NOMO-1 treated with dmso at 0.1 percent for 144 hours (cell line): ENCODE measurements around the gene SLC10A1.
"Not testable (repeated sequence)": the region's sequence is repeated elsewhere in the genome, so short reads cannot be mapped to it uniquely, and the experiment has no call there.

Experiments
- DNase-seq: peaks from one replicate; lab custom pipeline; 2025; ENCODE audit not compliant: unreplicated experiment; lab: John Stamatoyannopoulos, UW

SLC10A1 gene

DNA sequence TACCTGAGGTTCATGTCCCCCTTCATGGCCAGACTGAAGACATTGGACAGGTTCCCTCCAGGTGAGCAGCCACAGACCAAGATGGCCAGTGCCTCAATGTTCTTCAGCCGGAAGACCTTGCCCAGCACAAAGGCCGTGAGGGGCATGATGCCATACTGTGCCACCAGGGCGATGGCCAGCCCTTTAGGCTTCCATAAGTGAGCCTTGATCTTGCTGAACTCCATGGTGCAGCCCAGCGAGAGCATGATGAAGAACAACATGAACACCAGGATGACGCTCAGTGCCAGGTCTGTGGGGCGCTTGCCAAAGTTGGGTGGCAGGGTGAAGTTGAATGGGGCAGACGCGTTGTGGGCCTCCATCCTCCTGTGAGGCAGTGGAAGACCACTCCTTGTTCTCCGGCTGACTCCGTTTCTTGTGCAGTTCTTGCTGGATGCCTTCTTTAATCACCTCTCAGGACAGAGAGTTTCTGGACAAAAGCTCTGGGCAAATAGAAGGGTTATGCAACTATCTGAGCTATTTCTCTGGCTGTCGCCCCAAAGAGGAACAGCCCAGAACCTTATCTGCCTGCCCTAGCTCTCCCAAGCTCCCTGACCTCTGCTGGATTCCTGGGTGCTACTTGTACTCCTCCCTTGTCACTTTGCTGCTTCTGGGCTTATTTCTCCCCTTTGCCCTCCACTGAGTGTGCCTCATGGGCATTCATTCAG is at the start of gene SLC10A1:
SLC10A1 (minus strand) TSS at position 445 of the 704 bp plus-strand sequence; CDS start at position 359, 86 bp downstream.
- no peak for DNase-seq

DNA sequence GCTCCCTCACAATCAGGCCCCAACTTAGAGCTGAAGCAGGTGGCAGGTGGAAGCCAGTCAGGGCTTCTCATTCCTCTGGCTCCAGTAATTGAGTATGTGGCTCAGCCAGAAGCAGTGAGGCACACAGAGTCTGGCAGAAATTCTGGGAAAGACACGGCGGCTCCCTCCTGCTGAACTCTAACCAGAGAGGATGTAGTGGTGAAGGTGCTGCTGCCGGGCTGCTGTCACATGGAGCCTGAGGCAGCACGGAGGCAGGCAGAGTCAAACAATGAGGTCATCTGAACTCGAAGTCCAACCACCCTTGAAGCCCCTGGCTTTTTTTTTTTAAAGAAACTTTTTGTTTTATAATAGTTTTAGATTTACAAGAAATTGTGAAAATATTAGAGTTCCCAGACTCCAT is 48.7 kb upstream of the SLC10A1 start:
- no peak for DNase-seq

DNA sequence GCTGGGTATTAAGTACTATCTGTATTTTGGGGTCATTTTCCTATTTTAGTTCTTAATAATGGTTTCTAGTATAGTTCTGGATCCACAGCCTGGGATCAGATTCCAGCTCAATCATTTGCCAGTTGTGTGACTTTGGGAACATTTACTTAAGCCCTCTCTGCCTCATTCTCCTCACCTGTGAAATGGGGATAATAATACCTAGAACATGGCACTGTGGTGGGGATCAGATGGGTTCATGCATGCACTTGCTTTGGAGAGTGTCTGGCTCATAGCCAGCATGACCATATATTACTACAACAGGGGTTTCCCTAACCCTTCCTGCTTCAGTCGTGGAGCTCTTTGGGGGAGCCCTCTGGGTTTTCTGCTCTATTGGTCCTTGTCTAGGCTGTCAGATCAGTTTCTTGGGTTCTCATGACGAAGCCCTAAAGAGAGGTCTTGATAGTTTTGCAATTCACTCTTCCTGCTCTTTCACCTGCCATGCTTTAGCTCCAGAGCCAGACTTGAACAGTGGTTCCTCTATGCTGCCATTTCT is 48.1 kb upstream of the SLC10A1 start:
- no peak for DNase-seq

DNA sequence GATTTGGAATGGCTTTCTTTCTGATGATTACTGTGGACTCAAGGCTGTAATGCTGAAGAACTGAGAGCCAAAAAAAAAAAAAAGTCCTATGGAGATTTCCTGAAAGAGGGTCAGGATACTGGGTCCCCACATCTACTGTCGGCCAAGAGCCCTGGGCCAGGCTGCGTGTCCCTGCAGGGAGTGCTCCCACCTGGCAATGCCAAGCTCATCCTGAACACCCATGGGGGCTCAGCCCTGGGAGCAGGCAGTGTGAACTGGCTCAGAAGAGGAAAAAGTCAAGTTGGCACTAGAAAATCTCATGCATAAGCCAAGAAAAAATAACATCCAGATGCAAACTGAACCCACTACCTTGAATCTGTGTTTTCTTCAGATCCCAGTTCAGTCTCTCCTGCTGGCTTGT is 47.1 kb upstream of the SLC10A1 start:
- no peak for DNase-seq

DNA sequence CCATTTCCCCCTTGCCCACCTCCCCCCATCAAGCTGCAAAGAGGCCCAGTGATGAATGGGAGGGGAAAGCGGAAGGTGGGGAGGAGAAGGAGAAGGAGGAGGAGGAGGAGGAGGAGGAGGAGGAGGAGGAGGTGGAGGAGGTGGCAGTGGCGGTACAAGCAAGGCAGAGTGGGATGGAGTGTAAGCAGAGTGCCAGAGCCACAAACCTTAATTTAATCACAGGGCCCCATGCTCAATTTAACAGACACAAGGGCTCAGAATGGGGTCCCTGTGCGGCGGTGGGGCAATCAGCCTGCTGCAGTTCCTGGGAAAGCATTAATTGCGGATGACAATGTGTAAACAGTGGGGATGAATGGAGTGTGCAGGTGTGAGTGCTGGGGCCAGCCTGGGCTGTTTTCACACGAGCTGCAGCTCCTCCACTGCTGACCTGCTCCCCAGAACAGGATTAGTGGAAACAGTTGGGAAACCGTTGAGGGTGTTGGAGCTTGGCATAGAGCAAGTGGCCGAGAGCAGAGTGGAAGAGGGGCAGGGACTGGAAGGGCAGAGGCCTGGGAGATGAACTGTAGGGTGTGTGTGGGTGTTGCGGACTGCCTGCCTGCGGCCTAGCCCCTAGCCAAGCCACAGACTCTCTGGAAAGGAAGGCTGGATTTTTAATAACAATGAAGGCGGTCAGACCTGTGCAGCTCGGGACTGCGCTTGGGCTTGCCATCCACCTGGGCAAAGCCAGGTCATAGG is 45.8 kb upstream of the SLC10A1 start:
- DNase-seq = no peak

DNA sequence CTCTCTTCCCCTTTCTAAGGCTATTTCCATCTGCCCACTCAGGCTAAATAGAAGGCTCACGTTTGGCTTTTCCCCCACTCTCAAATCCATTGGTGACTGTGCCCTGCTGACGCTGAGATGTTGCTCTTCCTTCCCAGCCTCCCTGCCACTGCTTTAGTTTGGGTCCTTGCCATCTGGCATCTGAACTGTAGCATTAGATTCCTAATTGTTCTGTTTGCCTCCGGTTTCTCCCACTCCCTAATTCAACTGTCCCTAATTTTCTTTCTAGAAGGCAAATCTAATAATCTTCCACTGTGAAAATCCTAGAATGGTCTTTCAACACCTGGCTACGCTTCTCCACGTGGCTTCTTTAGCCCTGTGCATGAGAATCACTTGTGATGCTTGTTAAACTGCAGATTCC is 44.6 kb upstream of the SLC10A1 start:
- no peak for DNase-seq

DNA sequence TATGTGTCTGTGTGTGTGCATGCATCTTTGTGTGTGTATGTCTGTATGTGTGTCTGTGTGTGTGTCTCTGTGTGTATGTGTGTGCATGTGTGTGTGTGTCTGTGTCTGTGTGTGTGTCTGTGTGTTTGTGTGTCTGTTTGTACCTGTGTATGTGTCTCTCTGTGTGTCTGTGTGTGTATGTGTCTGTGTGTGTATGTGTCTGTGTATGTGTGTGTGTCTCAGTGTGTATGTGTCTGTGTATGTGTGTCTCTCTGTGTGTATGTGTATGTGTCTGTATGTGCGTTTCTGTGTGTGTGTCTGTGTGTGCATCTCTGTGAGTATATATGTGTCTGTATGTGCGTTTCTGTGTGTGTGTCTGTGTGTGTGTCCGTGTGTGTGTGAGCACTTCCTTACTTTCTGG is 42.6 kb upstream of the SLC10A1 start:
- no peak for DNase-seq

DNA sequence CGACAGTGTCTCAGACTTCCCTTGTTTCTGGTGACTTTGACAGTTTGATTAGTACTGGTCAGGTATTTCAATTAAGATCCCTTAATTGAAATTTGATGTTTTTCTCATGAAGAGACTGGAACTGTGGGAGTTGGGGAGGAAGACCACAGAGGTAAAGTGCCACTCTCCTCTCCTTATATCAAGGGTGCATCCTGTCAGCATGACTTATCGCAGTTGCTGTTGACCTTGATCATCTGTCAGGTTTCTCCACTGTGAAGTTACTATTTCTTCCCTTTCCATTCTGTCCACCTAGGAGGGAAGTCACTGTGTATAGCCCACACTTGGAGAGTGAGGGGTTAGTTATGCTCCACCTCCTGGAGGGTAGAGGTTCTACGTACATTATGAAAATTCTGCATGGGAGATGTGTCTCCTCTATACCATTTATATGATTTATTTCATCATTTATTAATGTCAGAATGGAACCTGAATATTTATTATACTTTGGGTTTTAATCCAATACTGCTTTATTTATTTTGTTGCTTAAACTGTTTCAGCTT is 41.9 kb upstream of the SLC10A1 start:
- DNase-seq = no peak

DNA sequence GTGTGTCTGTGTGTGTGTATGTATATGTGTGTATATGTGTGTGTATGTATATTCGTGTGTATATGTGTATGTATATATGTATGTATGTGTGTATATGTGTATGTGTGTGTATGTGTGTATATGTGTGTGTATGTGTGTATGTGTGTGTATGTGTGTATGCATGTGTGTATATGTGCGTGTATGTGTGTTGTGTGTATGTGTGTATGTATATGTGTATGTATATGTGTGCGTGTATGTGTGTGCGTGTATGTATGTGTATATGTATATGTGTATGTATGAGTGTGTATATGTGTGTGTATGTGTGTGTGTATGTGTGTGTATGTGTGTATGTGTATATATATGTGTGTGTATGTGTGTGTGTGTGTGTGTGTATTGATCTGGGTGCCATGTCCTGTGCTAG is 31.8 kb upstream of the SLC10A1 start:
- DNase-seq = no peak

DNA sequence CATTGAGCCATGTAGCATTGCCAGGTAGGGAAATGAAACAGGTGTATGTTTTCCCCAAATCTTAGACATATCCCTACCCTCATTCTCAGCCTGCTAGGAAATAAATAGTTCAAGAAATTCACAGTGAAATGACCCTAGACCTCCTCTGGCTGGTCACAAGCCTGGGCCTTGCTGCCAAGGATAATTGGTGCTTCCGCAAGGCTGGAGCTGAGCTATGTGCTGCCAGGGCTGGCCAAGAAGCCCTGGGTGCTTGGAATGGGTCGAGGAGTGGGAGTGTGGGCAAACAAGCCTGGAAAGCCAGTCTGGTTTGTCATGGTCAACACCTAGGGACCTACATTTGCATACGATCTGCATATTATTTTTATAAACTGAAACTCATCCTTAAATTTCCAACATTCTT is 31.3 kb upstream of the SLC10A1 start:
- DNase-seq = no peak

DNA sequence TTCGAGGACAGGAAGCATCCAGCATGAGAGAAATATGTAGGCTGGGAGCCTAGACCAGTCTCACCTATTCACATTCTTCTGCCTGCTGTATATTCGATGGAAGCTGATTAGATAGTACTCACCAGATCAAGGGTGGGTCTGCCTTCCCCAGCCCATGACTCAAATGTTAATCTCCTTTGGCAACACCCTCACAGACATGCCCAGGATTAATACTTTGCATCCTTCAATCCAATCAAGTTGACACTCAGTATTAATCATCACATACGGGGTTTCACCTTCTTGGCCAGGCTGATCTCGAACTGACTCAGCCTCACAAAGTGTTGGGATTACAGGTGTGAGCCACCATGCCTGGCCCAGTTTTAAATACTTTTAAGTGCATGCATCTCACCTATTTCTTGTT is 30.5 kb upstream of the SLC10A1 start:
- DNase-seq = no peak

DNA sequence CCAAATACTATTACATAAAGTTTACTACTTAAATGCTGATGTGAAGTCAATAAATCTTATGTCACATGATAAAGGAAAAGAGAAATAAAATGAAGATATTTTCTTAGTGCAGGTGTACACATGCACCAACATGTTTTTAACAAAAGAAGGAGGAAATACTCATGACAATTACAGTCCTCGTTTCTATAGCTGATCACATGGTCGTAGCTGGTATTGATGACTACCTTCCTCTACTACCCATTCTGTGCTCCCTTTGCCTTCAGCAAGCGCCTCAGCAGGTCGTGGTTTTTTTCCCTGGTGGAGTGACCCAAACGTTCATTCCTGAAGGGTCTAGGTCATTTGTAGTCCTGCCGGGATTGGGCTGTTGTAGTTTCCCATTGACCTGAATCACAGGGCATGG is 25.4 kb upstream of the SLC10A1 start:
- no peak for DNase-seq

DNA sequence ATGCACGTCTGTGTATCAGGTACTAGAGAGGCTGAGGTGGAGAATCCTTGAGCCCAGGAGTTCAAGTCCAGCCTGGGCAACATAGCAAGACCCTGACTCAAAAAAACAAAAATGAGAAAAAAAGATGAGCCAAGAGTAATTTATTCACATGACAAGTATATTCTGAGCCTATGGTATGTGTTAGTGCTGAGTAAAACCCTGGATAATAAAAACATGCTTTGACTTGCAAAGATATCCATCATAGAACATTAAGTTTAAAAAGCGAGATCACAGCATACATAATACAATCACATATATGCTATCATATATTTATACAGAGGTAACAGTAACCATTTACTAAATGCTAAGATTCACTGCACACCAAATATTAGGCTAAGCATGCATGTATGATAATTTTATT is 23.9 kb upstream of the SLC10A1 start:
- DNase-seq = no peak

DNA sequence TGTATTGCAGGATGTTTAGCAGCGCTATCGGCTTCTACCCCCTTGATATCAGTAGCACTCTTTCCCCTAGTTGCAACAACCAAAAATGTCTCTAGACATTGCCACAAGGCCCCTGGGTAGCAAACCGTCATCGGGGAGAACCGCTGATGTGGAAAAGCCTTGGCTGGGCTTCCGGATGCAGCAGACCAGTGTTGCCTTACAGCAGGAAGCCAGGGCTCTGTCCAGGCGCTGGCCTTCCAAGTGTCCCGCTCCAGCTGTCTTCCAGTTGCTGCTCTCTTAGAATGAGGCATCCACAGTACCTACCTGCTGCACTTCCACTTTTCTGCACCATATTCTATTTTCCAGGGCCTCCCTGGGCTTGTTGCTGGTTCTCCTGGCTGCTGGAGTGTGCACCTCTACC is 22.6 kb upstream of the SLC10A1 start:
- DNase-seq = no peak

DNA sequence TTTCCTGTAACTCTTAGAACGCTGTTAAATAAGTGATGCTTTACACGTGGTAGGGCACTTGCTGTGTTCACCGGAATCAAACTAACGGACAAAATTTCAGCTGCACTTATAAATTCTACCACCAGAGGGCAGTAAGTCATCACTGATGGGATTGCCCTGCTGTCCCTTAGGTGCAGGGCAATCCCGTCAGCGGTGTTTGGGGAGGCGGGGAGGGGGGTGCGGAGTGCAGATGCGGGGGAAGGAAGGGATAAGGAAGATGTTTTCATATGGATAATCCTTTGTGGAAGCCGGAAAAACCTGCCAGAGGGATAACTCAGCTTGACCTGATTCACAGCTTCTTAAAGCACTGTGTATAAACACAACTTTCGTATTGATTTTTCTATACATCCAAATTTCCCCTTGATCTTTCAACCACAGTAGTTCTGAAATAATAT is 21.7 kb upstream of the SLC10A1 start:
- DNase-seq = no peak

DNA sequence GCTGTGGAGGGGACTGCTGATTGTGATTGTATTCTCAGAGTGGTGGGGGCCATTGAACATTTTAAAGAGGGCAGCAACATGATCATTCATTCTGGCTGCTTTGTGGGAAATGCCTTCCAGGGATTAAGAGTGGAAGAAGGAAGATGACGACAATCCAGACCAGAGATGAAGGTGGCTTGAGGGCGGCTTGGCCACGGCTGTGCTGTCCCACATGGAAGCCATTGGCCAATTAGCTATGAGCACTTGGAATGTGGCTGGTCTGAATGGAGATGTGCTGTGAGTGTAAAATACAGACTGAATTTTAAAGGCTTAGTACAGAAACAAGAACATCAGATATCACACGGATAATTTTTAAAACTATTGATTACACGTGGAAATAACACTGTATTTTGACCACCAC is 19.2 kb upstream of the SLC10A1 start:
- DNase-seq = no peak

DNA sequence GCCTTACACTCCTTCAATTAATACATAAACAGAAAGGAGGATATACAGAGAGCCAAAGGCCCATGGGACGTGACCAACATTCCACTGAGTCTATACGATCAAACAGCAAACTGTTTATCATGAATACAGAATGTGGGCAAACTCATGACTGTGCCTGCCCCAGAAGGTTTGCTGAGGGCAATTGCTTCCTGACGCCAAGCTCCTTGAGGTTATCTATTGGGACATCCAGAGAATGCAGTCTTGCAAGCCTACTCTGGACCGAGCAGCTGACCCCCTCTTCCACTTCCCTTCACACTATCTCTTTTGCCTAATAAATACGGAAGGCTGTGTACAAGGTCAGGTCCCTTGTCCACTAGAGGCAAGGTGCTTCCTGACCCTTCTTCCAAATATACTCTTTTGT is 18.5 kb upstream of the SLC10A1 start:
- no peak for DNase-seq

DNA sequence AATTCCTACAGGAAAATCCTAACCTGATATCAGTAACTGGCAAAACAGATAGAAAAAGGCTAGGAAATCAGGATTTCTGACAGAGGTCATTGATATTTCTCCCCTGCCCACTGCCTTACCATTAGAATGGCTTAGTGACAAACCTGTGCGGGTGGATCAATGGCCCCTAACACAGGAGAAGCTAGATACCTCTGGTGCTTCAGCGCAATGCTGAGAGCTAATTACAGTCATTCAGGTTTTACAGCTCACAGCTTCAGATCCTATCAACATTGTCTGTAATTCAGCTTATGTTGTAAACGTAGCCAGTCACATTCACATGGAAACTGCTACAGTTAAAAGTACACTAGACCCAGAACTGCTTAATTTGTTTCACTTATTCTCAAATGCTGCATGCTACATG is 17.4 kb upstream of the SLC10A1 start:
- no peak for DNase-seq

DNA sequence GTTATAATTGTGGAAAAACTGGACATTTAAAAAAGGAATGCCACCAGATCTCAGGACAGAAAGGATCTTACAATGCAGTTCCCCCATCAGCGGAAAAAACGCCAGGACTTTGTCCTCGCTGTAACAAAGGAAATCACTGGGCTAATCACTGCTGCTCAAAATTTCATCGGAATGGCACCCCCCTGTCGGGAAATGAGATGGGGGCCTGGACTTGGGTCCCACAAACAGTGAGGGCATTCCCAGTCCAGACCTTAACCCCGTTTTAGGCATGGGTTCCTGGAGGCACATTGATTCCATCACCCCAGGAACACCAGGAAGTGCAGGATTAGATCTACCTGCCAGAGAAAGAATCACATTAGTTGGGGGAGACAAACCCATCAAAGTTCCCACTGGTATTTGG is 16.3 kb upstream of the SLC10A1 start:
- not testable (repeated sequence) for DNase-seq

DNA sequence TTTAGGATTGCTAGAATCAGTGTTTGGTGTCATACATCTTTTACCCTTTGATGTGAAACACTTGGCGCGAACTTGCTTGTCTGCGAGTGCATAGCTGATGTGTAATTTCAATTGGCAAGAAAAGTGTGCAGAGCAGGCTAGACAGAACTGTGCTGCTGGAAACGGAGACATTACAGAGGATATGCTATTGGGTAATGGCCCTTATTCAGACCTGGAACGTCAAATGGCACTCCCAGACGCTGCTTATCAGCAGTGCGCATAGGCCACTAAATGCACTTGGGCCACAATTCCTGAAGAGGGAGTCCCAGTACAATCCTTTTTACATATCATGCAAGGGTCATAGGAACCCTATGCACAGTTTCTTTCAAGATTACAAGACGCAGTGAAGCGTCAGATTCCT is 15.7 kb upstream of the SLC10A1 start:
- DNase-seq = no peak

DNA sequence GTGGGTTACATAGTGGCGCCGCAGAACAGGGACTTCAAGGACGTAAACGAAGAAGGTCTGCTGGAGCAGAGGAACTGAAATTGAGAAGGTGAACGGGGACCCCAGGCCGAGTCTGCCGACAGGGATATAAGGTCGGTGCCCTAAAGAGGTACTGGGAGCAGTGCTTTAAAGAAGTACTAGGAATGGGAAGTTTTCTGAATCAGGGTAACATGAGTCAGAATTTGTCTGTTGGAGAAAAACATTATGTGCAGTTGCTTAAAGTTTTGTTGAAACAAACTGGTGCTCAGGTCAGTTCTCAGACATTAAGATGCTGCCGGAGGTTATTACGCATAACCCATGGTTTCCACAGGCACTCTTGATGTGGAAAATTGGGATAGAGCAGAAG is 14.8 kb upstream of the SLC10A1 start:
- DNase-seq = no peak

DNA sequence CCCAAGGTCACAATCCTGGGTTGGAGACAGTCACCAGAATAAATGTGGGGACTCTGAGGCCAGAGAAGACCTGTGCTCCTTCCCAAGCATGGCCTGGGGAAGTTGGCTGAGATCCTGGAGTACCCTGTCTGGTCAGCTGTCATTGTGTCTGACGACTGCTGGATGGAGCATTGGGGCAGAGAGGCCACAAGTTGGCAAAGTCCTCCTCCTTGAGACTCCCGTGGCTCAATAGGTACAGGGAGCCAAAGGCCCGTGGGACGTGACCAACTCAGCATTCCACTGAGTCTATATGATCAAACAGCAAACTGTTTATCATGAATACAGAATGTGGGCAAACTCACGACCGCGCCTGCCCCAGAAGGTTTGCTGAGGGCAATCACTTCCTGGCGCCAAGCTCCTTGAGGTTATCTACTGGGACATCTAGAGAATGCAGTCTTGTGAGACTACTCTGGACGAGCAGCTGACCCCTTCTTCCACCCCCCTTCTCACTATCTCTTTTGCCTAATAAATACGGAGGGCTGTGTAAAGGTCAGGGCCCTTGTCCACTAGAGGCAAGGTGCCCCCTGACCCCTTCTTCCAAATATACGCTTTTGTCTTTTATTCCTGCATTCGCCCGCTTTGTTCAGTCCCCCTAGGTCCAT is 14.3 kb upstream of the SLC10A1 start:
- DNase-seq = no peak
